ENCODE data around the gene RBKS. TPM values are rescaled to one million over a fixed set of nuclear protein-coding genes. Genes with fewer than 3 reads are reported as not detected.
"Not testable (repeated sequence)": the region's sequence is repeated elsewhere in the genome, so short reads cannot be mapped to it uniquely, and the experiment has no call there.

The RBKS gene
- total RNA-seq, 1 experiment from 2014 or later, result 2.4 TPM

DNA sequence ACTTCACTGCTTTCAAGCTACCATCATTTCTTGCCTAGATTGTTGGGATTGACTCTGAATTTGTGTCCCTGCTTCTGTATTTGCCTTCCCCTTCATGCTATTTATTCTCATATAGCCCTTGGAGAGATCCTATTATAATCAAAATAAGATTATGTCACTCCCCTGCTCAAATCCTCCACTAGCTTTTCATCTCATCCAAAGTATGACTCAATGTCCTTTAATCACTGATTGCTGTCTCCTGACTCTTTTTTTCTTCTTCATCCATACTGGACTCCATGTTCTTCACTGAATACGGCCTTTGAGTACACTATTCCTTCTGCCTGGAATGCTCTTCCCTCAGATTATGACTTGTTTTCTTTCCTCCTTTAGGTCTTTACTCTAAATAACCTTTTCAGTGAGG, 5.0 kb downstream of the RBKS start:
- in situ Hi-C loops (cut with HindIII; ENCODE audit: low pct_unique_long_range_greater_than_20kb, low sequenced_read_pairs), result no loop called here
- no peak for DNase-seq (ENCODE audit: low read depth, low spot score)

GRCh38 chr2:27884601-27885000, 5.6 kb downstream of the RBKS start:
- no peak for DNase-seq (ENCODE audit: low read depth, low spot score)
- in situ Hi-C loops (cut with HindIII; ENCODE audit: low pct_unique_long_range_greater_than_20kb, low sequenced_read_pairs), result no loop called here

- in situ Hi-C loops (cut with HindIII; ENCODE audit: low pct_unique_long_range_greater_than_20kb, low sequenced_read_pairs); DNase-seq (ENCODE audit: low read depth, low spot score): not testable (repeated sequence)
These were observed 7.6 kb downstream of the RBKS start for GRCh38 chr2:27882584-27882922.

DNA sequence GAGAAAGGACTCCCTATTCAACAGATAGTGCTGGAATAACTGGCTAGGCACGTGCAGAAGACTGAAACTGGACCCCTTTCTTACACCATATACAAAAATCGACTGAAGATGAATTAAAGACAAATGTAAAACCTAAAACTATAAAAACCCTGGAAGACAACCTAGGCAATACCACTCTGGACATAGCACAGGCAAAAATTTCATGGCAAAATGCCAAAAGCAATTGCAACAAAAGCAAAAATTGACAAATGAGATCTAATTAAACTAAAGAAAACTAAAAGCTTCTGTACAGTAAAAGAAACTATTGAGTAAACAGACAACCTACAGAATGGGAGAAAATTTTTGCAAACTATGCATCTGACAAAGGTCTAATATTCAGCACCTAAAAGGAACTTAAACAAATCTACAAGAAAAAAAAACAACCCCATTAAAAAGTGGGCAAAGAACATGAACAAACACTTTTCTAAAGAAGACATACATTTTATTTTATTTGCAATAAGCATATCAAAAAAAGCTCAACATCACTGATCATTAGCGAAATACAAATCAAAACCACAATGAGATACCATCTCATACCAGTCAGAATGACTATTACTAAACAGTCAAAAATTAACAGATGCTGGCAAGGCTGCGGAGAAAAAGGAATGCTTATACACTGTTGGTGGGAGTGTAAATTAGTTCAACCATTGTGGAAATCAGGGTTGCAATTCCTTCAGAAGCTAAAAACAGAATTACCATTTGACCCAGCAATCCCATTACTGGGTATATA, 8.2 kb downstream of the RBKS start:
- DNase-seq (ENCODE audit: low read depth, low spot score); in situ Hi-C loops (cut with HindIII; ENCODE audit: low pct_unique_long_range_greater_than_20kb, low sequenced_read_pairs): not testable (repeated sequence)

DNA sequence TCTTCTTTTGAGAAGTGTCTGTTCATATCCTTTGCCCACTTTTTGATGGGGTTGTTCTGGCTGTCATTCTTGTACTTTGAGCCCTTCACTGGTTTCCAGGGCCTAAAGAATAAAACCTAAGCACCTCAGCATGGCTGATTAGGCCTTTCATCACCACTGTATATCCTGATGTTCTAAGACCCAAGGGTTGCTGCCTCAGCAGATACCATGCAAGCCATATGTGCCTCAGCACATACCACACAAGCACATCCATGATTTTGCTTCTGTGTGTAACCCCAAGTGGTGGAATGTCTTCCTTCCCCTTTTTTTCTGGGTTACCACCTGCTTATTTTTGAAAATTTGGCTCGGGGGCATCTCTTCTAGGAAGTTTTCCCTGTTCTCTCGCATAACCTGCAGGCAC, 11.4 kb downstream of the RBKS start:
- in situ Hi-C loops (cut with HindIII; ENCODE audit: low pct_unique_long_range_greater_than_20kb, low sequenced_read_pairs), result no loop called here
- no peak for DNase-seq (ENCODE audit: low read depth, low spot score)

- DNase-seq (ENCODE audit: low read depth, low spot score), result no peak
- in situ Hi-C loops (cut with HindIII; ENCODE audit: low pct_unique_long_range_greater_than_20kb, low sequenced_read_pairs), result no loop called here
These were observed 14.9 kb downstream of the RBKS start for GRCh38 chr2:27875089-27875881.

DNA sequence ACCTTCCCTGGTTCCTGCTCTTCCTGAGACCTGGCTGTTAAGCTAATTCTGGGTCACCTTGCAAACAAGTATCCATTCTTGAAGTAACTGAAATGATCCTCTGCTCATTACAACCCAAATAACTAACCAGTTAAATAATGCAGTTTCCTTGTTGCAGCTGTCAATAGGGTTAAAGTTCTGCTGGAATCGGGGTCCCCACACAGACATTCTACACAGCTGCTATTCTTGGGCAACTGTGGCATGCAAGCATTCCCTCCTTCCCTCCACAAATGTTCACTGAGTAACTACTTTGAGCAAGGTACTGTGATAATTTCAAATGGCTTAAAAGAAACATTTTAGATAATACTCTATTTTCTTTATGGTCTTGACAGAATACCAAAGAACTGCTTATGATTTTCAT, 17.1 kb downstream of the RBKS start:
- in situ Hi-C loops (cut with HindIII; ENCODE audit: low pct_unique_long_range_greater_than_20kb, low sequenced_read_pairs), result no loop called here

GRCh38 chr2:27871802-27872201, 18.4 kb downstream of the RBKS start:
- DNase-seq (ENCODE audit: low read depth, low spot score), result no peak

More for the DNA sequence above, 17.1 kb downstream of the RBKS start:
- no peak for DNase-seq (ENCODE audit: low read depth, low spot score)

GRCh38 chr2:27870724-27871123, 19.5 kb downstream of the RBKS start:
- no peak for DNase-seq (ENCODE audit: low read depth, low spot score)
- in situ Hi-C loops (cut with HindIII; ENCODE audit: low pct_unique_long_range_greater_than_20kb, low sequenced_read_pairs), result no loop called here

More at GRCh38 chr2:27871802-27872201, 18.4 kb downstream of the RBKS start:
- in situ Hi-C loops (cut with HindIII; ENCODE audit: low pct_unique_long_range_greater_than_20kb, low sequenced_read_pairs), result no loop called here

GRCh38 chr2:27869763-27870162, 20.4 kb downstream of the RBKS start:
- no peak for DNase-seq (ENCODE audit: low read depth, low spot score)
- in situ Hi-C loops (cut with HindIII; ENCODE audit: low pct_unique_long_range_greater_than_20kb, low sequenced_read_pairs), result no loop called here

DNA sequence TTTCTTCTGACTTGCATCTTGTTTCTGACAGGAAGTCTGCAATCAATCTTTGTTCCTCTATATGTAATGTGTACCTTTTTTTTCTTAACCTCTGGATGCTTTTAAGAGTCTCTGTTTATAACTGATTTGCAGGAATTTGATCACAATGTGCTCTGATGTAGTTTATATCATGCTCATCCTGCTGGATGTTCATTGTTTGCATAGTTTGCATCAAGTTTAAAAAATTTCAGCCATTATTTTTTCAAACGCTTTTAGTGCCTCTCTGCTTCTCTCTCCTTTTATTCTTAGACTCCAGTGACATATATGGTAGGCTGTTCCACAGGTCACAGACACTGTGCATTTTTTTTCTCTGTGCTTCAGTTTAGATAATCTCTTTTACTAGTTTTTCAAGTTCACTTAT, 23.9 kb downstream of the RBKS start:
- no peak for DNase-seq (ENCODE audit: low read depth, low spot score)
- in situ Hi-C loops (cut with HindIII; ENCODE audit: low pct_unique_long_range_greater_than_20kb, low sequenced_read_pairs), result no loop called here

DNA sequence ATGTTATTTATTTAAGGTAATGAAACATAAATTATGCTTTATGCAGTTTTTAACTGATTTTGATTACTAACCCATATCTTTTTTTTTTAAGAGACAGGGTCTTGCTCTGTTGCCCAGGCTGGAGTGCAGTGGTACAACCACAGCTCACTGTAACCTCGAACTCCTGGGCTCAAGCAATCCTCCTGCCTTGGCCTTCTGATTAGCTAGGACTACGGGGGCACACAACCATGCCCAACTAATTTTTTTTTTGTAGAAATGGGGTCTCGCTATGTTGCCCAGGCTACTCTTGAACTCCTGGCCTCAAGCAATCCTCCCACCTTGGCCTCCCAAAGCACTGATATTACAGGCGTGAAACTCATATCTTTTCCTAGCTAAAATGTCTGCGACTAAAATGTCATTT, 26.2 kb downstream of the RBKS start:
- in situ Hi-C loops (cut with HindIII; ENCODE audit: low pct_unique_long_range_greater_than_20kb, low sequenced_read_pairs); DNase-seq (ENCODE audit: low read depth, low spot score): not testable (repeated sequence)

GRCh38 chr2:27863146-27863545, 27.0 kb downstream of the RBKS start:
- in situ Hi-C loops (cut with HindIII; ENCODE audit: low pct_unique_long_range_greater_than_20kb, low sequenced_read_pairs), result no loop called here

GRCh38 chr2:27860111-27860510, 30.1 kb downstream of the RBKS start:
- in situ Hi-C loops (cut with HindIII; ENCODE audit: low pct_unique_long_range_greater_than_20kb, low sequenced_read_pairs), result no loop called here
- no peak for DNase-seq (ENCODE audit: low read depth, low spot score)

More at GRCh38 chr2:27863146-27863545, 27.0 kb downstream of the RBKS start:
- no peak for DNase-seq (ENCODE audit: low read depth, low spot score)

DNA sequence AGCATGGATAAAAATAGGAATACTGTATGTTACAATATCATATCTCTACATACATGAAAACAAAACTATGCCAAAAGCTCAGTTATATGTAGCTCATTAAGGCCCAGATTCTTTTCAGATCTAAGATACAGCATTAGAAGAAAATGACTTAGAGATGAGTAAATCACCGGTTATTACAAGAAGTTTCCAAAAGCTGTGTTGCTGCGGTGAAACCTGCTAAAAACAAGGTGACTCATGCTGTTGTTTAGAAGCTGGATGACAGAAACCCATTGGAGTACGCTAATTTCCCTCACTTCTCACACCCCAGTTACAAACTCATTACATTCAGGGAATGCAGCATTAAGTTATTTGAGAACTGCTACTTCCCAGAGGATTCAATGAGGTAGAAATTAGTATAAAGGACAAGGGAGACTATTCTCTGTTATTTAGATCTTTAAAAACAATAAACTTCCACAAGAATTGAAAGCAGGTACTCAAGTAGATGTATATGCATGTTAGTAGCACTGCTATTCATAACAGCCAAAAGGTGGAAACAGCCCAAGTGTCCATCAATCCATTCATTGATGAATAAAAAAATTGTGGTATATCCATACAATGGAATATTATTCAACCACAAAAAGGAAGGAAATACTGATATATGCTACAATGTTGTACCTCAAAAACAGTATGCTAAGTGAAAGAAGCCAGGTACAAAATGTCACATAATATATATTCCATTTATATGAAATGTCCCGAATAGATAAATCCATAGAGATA, 32.6 kb downstream of the RBKS start:
- in situ Hi-C loops (cut with HindIII; ENCODE audit: low pct_unique_long_range_greater_than_20kb, low sequenced_read_pairs), result no loop called here
- DNase-seq (ENCODE audit: low read depth, low spot score), result no peak

DNA sequence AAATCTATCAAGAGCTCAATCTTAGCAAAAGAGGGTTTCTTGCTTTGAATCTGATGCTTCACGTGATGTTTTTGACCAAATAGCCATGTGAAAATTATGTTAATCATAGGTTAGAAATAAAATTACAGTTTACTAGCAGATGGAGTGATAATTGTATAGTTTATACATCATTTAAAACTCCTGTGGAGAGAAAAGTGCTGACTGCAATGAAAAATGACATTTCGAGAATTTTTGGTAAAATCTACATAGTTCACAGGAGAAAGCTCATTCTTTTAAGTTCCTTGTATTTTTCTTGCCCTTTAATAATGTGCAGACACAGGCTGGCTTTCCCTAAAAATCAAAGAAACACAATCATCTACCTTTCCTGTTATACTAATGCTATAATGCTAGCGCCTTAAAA, 33.2 kb downstream of the RBKS start:
- DNase-seq (ENCODE audit: low read depth, low spot score), result no peak
- in situ Hi-C loops (cut with HindIII; ENCODE audit: low pct_unique_long_range_greater_than_20kb, low sequenced_read_pairs), result no loop called here

DNA sequence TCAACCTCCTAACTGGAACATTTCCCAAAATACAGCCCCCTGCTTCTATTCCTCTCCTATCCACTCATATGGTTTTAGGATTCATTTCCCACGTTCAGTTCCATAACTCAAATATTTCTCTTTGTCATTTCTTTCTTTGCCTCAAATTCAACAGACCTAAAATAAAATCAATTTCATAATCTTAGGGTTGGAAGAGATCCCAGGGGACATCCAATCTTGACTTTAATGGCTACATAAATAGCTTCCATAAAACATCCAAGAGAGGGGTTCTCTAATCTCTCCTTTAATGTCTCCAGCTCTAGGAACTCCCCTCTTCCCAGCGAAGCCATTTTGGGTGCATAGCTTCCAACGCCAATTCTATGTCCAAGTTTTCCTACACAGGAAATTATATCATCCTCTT, 33.8 kb downstream of the RBKS start:
- DNase-seq (ENCODE audit: low read depth, low spot score), result no peak
- in situ Hi-C loops (cut with HindIII; ENCODE audit: low pct_unique_long_range_greater_than_20kb, low sequenced_read_pairs), result no loop called here

DNA sequence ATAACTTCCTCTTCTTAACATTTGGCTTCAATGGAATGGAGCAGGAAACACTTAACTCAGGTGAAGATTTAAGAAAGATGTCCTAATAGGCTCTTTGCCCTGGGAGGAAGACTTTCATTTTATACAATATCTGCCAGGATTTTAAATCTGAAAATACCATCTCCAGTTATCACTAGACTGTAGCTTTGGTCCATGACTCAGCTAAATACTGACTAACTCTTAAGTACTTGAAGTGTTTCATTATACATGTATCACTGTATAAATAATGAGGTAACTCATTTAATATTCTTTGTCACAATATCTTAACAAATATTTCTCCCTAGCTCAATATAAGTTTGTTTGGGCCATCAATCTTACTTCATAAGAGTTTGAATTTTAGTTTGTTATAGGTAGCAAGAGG, 34.7 kb downstream of the RBKS start:
- no peak for DNase-seq (ENCODE audit: low read depth, low spot score)
- in situ Hi-C loops (cut with HindIII; ENCODE audit: low pct_unique_long_range_greater_than_20kb, low sequenced_read_pairs), result no loop called here

All from SK-MEL-5 (cell line).